Measurements from ENCODE around the gene TAOK3. TPM values are rescaled to one million over a fixed set of nuclear protein-coding genes. Genes with fewer than 3 reads are reported as not detected.

TAOK3 gene
- total RNA-seq, 1 donor from 2014 or later, result 10.4 TPM

- no peak overlapping the region for H3K4me3 ChIP-seq (ENCODE audit: low read depth, low read length)
- DNase-seq (ENCODE audit: low read depth), result no peak
- TF ChIP-seq CTCF (conservative IDR thresholded peaks at IDR 0.05; ENCODE audit: low read depth, low read length), result no peak
Observed at GRCh38 chr12:118302053-118302452, 70.7 kb downstream of the TAOK3 start.

- H3K4me3 ChIP-seq (ENCODE audit: low read depth, low read length), result no peak overlapping the region
- TF ChIP-seq CTCF (conservative IDR thresholded peaks at IDR 0.05; ENCODE audit: low read depth, low read length), result no peak
- no peak for DNase-seq (ENCODE audit: low read depth)
Observed at GRCh38 chr12:118299791-118300460, 72.8 kb downstream of the TAOK3 start.

- DNase-seq (ENCODE audit: low read depth), result no peak
- H3K4me3 ChIP-seq (ENCODE audit: low read depth, low read length), result no peak overlapping the region
- no peak for TF ChIP-seq CTCF (conservative IDR thresholded peaks at IDR 0.05; ENCODE audit: low read depth, low read length)
Observed at GRCh38 chr12:118297284-118297683, 75.4 kb downstream of the TAOK3 start.

- DNase-seq (ENCODE audit: low read depth), result no peak
- no peak for TF ChIP-seq CTCF (conservative IDR thresholded peaks at IDR 0.05; ENCODE audit: low read depth, low read length)
- no peak overlapping the region for H3K4me3 ChIP-seq (ENCODE audit: low read depth, low read length)
Observed at GRCh38 chr12:118292836-118293235, 79.9 kb downstream of the TAOK3 start.

- DNase-seq (ENCODE audit: low read depth), result no peak
- TF ChIP-seq CTCF (conservative IDR thresholded peaks at IDR 0.05; ENCODE audit: low read depth, low read length), result no peak
- H3K4me3 ChIP-seq (ENCODE audit: low read depth, low read length), result no peak overlapping the region
Observed at GRCh38 chr12:118290130-118290529, 82.6 kb downstream of the TAOK3 start.

- DNase-seq (ENCODE audit: low read depth), result no peak
- no peak overlapping the region for H3K4me3 ChIP-seq (ENCODE audit: low read depth, low read length)
- TF ChIP-seq CTCF (conservative IDR thresholded peaks at IDR 0.05; ENCODE audit: low read depth, low read length), result no peak
Observed at GRCh38 chr12:118288174-118288573, 84.5 kb downstream of the TAOK3 start.

- TF ChIP-seq CTCF (conservative IDR thresholded peaks at IDR 0.05; ENCODE audit: low read depth, low read length), result no peak
- no peak for DNase-seq (ENCODE audit: low read depth)
- no peak overlapping the region for H3K4me3 ChIP-seq (ENCODE audit: low read depth, low read length)
Observed at GRCh38 chr12:118287728-118288127, 85.0 kb downstream of the TAOK3 start.

Data from epithelial cell of proximal tubule (primary cell).